Measurements from ENCODE around the gene CCL17.
A peak's percentile ranks its signal among the peaks of the same experiment; 100 is the strongest.
"Not testable (repeated sequence)": the region's sequence is repeated elsewhere in the genome, so short reads cannot be mapped to it uniquely, and the experiment has no call there.

CCL17 gene

DNA sequence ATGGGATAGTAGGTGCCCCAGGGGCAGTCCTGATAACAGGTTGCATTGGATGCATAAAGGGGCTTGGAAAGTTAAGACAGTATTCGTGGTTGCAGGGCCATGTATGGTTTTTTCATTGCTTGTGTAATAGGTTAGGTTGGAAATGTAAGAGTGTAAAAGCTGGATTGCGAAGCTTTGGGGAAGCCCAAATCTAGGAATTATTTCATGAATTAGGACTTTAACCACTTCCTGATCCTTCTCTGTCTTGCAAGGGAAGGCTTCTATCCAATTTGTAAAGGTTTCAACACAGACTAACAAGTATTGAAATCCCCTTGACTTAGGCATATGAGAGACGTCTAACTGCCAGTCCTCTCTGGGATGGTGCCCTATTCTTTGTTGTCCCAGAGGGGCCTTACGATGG is 7.8 kb upstream of the CCL17 start:
- no peak for DNase-seq (ENCODE audit: low read depth)

GRCh38 chr16:57397493-57397892 is 7.1 kb upstream of the CCL17 start:
- DNase-seq (ENCODE audit: low read depth), result not testable (repeated sequence)

- DNase-seq (ENCODE audit: low read depth), result no peak
Measured at GRCh38 chr16:57401943-57402640, 2.5 kb upstream of the CCL17 start.

GRCh38 chr16:57405097-57405496 is 530 bp downstream of the CCL17 start:
- DNase-seq (ENCODE audit: low read depth), result no peak

DNA sequence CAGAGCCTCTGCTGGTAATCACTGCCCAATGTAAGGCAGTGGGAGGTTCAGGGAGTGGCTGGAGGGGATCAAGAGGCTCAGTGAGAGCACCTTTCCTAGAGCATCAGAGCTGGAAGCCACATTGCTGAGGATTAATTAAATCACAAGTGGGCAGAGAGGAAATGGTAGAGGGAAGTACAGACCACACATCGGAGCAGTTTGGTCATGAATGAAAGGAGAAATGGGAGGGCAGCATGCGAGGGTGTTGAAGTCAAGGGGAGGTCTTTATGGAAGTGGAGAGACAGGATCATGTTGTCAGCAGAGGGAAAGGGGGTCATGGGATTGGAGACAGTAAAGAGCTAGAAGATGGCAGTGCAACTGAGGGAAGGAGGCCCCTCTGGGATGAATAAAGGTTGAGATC is 2.3 kb downstream of the CCL17 start:
- no peak for DNase-seq (ENCODE audit: low read depth)

- no peak for DNase-seq (ENCODE audit: low read depth)
Measured at GRCh38 chr16:57407521-57408353, 3.2 kb downstream of the CCL17 start.

- DNase-seq (ENCODE audit: low read depth), result no peak
Measured at GRCh38 chr16:57409065-57409464, 4.5 kb downstream of the CCL17 start.

- DNase-seq (ENCODE audit: low read depth), result no peak
Measured at GRCh38 chr16:57409870-57410587, 5.5 kb downstream of the CCL17 start.

- DNase-seq (ENCODE audit: low read depth), result no peak
Measured at GRCh38 chr16:57411362-57411976, 6.9 kb downstream of the CCL17 start.

GRCh38 chr16:57412584-57412983 is 8.0 kb downstream of the CCL17 start:
- DNase-seq (ENCODE audit: low read depth), result no peak

DNA sequence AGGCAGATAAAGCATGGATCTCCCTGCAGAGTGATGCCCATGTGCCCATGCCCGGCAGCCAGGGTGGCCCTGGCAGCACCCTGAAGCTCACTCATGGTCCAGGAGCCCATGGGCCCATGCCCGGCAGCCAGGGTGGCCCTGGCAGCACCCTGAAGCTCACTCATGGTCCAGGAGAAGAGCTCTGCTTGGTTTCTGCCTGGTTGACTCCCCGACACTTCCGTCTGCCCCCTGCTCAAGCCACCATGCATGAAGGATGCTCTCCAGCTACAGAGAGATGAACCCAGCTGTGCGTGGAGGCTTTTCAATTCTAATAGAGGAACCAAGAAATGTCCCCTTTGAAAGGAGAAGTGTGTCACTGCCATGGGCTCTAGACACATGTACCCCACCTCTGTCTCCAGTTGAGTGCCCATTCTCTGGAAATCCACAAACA is 8.7 kb downstream of the CCL17 start:
- no peak for DNase-seq (ENCODE audit: low read depth)

DNA sequence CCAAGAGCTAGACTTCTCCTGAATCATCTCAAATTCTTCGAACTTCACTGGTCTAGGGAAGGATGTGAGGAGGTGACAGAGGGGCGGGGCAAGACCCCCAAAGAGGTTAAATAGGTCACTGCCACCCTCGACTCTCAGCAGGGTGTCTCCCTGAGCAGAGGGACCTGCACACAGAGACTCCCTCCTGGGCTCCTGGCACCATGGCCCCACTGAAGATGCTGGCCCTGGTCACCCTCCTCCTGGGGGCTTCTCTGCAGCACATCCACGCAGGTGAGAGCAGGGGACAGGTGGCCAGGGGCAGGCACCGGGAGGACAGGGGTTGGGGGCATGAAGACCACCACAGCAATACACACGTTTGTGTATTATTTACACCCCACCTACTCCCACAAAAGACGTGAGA is 9.2 kb downstream of the CCL17 start:
- DNase-seq (ENCODE audit: low read depth), result no peak

DNA sequence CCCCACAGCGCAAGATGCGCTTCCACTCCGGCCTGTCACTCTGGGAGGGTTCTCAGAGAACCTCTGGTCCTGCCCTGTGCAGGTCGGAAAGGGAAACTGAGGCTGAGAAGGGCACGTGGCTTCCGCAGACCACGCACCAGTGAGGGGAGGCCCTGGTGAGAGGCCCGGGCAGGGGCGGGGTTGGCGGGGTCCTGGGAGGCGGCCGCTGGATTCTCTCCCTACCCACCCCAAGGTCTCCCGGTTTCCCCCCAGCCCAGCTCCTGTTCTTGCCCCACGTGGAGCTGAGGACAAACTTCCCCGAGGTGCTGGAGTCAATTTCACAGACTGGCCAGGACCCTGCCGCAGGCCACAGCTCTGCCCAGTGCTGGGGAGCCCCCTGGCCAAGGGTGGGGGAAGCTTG is 11.5 kb downstream of the CCL17 start:
- no peak for DNase-seq (ENCODE audit: low read depth)

DNA sequence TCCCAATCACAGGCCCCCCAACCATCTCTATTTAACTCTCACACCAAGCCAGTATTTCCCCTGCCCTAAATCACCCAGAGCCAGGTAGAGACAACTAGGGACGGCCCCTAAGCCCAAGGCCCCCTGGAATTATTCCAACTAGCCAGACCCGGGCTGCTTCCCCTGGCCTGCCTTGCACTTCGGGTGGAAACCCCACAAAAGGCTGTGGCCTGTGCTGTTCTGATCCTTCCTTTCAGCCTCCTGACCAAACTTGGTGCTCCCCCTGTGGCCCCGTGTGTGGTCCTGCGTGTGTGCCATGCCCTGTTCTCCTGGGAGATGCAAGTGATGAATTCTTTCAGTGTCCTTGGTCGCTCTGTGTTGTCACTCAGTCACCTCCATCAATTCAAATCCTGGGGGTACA is 14.9 kb downstream of the CCL17 start:
- no peak for DNase-seq (ENCODE audit: low read depth)

- peak; percentile 23 for DNase-seq (ENCODE audit: low read depth)
Measured at GRCh38 chr16:57422026-57422944, 17.7 kb downstream of the CCL17 start.

- no peak for DNase-seq (ENCODE audit: low read depth)
Measured at GRCh38 chr16:57423152-57423551, 18.6 kb downstream of the CCL17 start.

DNA sequence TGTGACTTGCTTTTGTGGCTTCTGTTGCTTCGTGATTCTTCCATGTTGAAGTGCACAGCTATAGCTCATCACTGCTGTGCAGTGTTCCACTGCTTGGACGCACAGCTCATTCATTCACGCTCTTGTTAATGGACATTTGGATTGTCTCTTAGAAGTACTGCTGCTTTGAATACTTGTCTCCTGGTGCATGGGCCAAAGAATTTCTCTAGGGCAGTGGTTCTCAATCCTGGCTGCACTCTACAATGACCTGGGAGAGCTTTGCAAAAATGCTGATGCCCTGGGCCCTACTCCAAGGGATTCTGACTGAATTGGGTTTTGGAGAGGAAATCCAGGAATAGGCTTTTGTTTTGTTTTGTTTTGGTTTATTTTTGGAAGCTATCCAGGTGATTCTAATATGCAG is 20.0 kb downstream of the CCL17 start:
- no peak for DNase-seq (ENCODE audit: low read depth)

GRCh38 chr16:57426356-57426755 is 21.8 kb downstream of the CCL17 start:
- no peak for DNase-seq (ENCODE audit: low read depth)

DNA sequence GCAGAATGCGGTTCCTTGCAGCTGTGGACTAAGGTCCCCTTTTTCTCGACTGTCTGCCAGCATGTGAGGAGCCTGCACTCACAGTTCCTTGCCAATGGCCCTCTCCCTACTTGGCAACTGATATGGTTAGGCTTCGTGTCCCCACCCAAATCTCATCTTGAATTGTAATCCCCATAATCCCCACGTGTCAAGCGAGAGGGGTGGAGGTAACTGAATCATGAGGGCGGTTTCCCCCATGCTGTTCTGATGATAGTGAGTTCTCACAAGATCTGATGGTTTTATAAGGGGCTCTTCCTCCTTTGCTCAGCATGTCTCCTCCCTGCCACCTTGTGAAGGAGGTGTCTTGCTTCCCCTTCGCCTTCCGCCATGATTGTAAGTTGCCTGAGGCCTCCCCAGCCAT is 22.7 kb downstream of the CCL17 start:
- no peak for DNase-seq (ENCODE audit: low read depth)

GRCh38 chr16:57427824-57428223 is 23.3 kb downstream of the CCL17 start:
- no peak for DNase-seq (ENCODE audit: low read depth)

DNA sequence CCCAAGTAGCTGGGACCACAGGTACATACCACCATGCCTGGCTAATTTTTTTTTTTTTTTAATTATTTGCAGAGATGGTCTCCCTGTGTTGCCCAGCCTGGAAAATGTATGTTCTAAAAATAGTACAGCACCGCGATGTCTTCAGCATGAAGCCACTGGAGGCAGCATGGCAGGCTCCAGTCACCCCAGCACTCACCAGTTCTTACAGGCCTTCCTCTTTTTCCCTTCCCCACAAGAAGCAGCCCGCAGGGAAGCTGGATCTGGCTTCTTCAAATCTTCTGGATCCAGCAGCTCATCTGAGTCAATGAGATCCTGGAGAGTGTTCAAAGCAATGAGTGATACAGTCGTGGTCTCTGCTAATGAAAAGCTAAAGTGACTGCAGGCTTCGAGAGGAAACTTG is 26.4 kb downstream of the CCL17 start:
- no peak for DNase-seq (ENCODE audit: low read depth)
